HG03432 (cell line): Measurements from ENCODE around the gene PSMD14.

ENCODE experiments used
- ATAC-seq: cut with Tn5 transposase; IDR thresholded peaks from one replicate; pipeline ENCODE4 v1.9.1; 2021; ENCODE audit warnings: mild to moderate bottlenecking, moderate library complexity; ENCODE audit not compliant: unreplicated experiment

Gene PSMD14

GRCh38 chr2:161418275-161418714, 110.1 kb downstream of the PSMD14 start:
- ATAC-seq: no peak

- ATAC-seq: peak; percentile 27
These were observed 110.8 kb downstream of the PSMD14 start for GRCh38 chr2:161418715-161419637.

- no peak for ATAC-seq
These were observed 111.5 kb downstream of the PSMD14 start for GRCh38 chr2:161419638-161420190.

- ATAC-seq: no peak
These were observed 112.3 kb downstream of the PSMD14 start for GRCh38 chr2:161420406-161421074.

GRCh38 chr2:161421686-161422085, 113.5 kb downstream of the PSMD14 start:
- no peak for ATAC-seq

- ATAC-seq: no peak
These were observed 114.7 kb downstream of the PSMD14 start for GRCh38 chr2:161422816-161423403.

- ATAC-seq: no peak
These were observed 115.5 kb downstream of the PSMD14 start for GRCh38 chr2:161423421-161424393.

- ATAC-seq: no peak
These were observed 116.2 kb downstream of the PSMD14 start for GRCh38 chr2:161424394-161424769.

- no peak for ATAC-seq
These were observed 116.9 kb downstream of the PSMD14 start for GRCh38 chr2:161424891-161425727.

- no peak for ATAC-seq
These were observed 117.7 kb downstream of the PSMD14 start for GRCh38 chr2:161425728-161426454.

- no peak for ATAC-seq
These were observed 118.3 kb downstream of the PSMD14 start for GRCh38 chr2:161426455-161426921.

GRCh38 chr2:161426922-161427663, 118.9 kb downstream of the PSMD14 start:
- peak; percentile 21 for ATAC-seq

GRCh38 chr2:161427664-161428587, 119.7 kb downstream of the PSMD14 start:
- no peak for ATAC-seq

- no peak for ATAC-seq
These were observed 122.2 kb downstream of the PSMD14 start for GRCh38 chr2:161430386-161430785.

GRCh38 chr2:161432107-161432506, 123.9 kb downstream of the PSMD14 start:
- ATAC-seq: no peak

GRCh38 chr2:161434118-161434517, 125.9 kb downstream of the PSMD14 start:
- ATAC-seq: no peak

- ATAC-seq: no peak
These were observed 128.2 kb downstream of the PSMD14 start for GRCh38 chr2:161436411-161436810.
